H1 (cell line): Measurements from ENCODE around the gene ARMC7. TPM values are rescaled to one million over a fixed set of nuclear protein-coding genes. Genes with fewer than 3 reads are reported as not detected.

Experiments used
- CTCF ChIA-PET: fragments of 300-600 bp; sonication (Branson Sonifier 250); formaldehyde crosslinking; loops from one replicate; lab custom pipeline; 2021; ENCODE audit not compliant: partially characterized antibody; lab: Charles Lee
- POLR2A ChIA-PET: fragments of 300-600 bp; sonication (Branson Sonifier 250); formaldehyde crosslinking; loops from one replicate; lab custom pipeline; 2021; ENCODE audit warnings: inconsistent platforms; ENCODE audit not compliant: partially characterized antibody; lab: Charles Lee
- DNase-seq, 2 experiments: peaks; one replicate each; pipeline versions ENCODE4 v3.0.0 to v3.0.0-alpha.2; 2010 to 2022; ENCODE audit warnings: low spot score in 2 of 2, low read depth in 1 of 2, mixed read lengths in 1 of 2
- FAIRE-seq: peaks from 2 replicates; lab custom pipeline; 2011; peaks lifted over from hg19 to GRCh38; lab: Jason Lieb, UNC
- H2AFZ ChIP-seq: 2 replicates; pipeline ENCODE4 v1.8.1; 2012; ENCODE audit warnings: low read length, inconsistent platforms
- H2AK5ac ChIP-seq: 2 replicates; pipeline ENCODE4 v1.6.1; 2013; ENCODE audit warnings: low read depth, low read length
- H2BK120ac ChIP-seq: replicated peaks from 2 replicates; pipeline ENCODE3; 2013; ENCODE audit warnings: low read depth, low read length, inconsistent platforms
- H2BK12ac ChIP-seq: 2 replicates; pipeline ENCODE4 v1.6.1; 2013; ENCODE audit warnings: low read depth, low read length
- H2BK15ac ChIP-seq: 2 replicates; pipeline ENCODE4 v1.6.1; 2013; ENCODE audit warnings: low read length
- H2BK20ac ChIP-seq: 2 replicates; pipeline ENCODE4 v1.6.1; 2013; ENCODE audit warnings: low read length
- H2BK5ac ChIP-seq: 2 replicates; pipeline ENCODE4 v1.6.1; 2013; ENCODE audit warnings: low read depth, low read length
- H3K14ac ChIP-seq: 2 replicates; pipeline ENCODE4 v1.6.1; 2013; ENCODE audit warnings: inconsistent platforms; ENCODE audit not compliant: insufficient read length
- H3K18ac ChIP-seq: 2 replicates; pipeline ENCODE4 v1.6.1; 2013; ENCODE audit warnings: low read length; ENCODE audit errors: extremely low read depth
- H3K23ac ChIP-seq: 2 replicates; pipeline ENCODE4 v1.6.1; 2013; ENCODE audit warnings: inconsistent platforms; ENCODE audit not compliant: insufficient read length
- H3K23me2 ChIP-seq: 2 replicates; pipeline ENCODE4 v1.6.1; 2013; ENCODE audit warnings: low read depth, low read length
- H3K27ac ChIP-seq: 2 replicates; pipeline ENCODE4 v1.6.1; 2011; ENCODE audit warnings: low read depth, low read length, inconsistent platforms
- H3K27me3 ChIP-seq, 4 experiments: replicated peaks in 1 of 4; 1 replicate in 1 of 4; 2 replicates in 3 of 4; pipeline versions ENCODE4 v1.6.1 to v1.8.1; 2011 to 2013; ENCODE audit warnings: low read length in 3 of 4, mild to moderate bottlenecking in 3 of 4, inconsistent platforms in 2 of 4, mixed read lengths in 2 of 4, moderate library complexity in 1 of 4; ENCODE audit not compliant: control insufficient read depth in 3 of 4, insufficient read depth in 3 of 4; ENCODE audit errors: extremely low read depth in 1 of 4
- H3K36me3 ChIP-seq, 4 experiments: 2 replicates each; pipeline versions ENCODE4 v1.6.1 to v1.8.1; 2011 to 2013; ENCODE audit warnings: mild to moderate bottlenecking in 4 of 4, low read length in 3 of 4, moderate library complexity in 2 of 4, control low read depth in 1 of 4, inconsistent platforms in 1 of 4; ENCODE audit not compliant: insufficient read depth in 4 of 4, control insufficient read depth in 2 of 4
- H3K4ac ChIP-seq: replicated peaks from 2 replicates; pipeline ENCODE3; 2013; ENCODE audit warnings: low read length, low read depth, mixed read lengths, inconsistent platforms; ENCODE audit not compliant: insufficient read length
- H3K4me1 ChIP-seq, 4 experiments: replicated peaks in 1 of 4; 1 replicate in 1 of 4; 2 replicates in 3 of 4; pipeline versions ENCODE4 v1.6.1 to v1.8.1; 2011 to 2013; ENCODE audit warnings: low read length in 3 of 4, inconsistent platforms in 2 of 4, mixed read lengths in 1 of 4; ENCODE audit not compliant: insufficient read depth in 4 of 4, control insufficient read depth in 3 of 4
- H3K4me2 ChIP-seq, 2 experiments: 2 replicates each; pipeline versions ENCODE4 v1.6.1 to v1.8.1; 2011 to 2013; ENCODE audit warnings: low read depth in 2 of 2, low read length in 2 of 2, control low read depth in 1 of 2, inconsistent platforms in 1 of 2, mild to moderate bottlenecking in 1 of 2; ENCODE audit not compliant: insufficient read depth in 1 of 2
- H3K4me3 ChIP-seq, 4 experiments: fragments of 200-600, 300-600 bp in 1 of 4; sonication (generic), shearing (Covaris generic), sonication (Bioruptor Twin) in 1 of 4; 2 replicates each; pipeline versions ENCODE4 v1.5.1 to v1.8.1; 2011 to 2016; ENCODE audit warnings: low read length in 4 of 4, low read depth in 3 of 4, control low read depth in 2 of 4, inconsistent platforms in 2 of 4, mild to moderate bottlenecking in 2 of 4, mixed read lengths in 1 of 4, moderate library complexity in 1 of 4; ENCODE audit not compliant: insufficient read depth in 2 of 4; ENCODE audit errors: extremely low read depth in 1 of 4
- H3K56ac ChIP-seq: replicated peaks from 2 replicates; pipeline ENCODE3; 2013; ENCODE audit warnings: low read depth, mild to moderate bottlenecking, mixed read lengths, low read length, inconsistent platforms; ENCODE audit not compliant: insufficient read length
- H3K79me1 ChIP-seq: 2 replicates; pipeline ENCODE4 v1.6.1; 2013; ENCODE audit warnings: low read depth, low read length, control low read depth
- H3K79me2 ChIP-seq, 2 experiments: 2 replicates each; pipeline versions ENCODE4 v1.6.1 to v1.8.1; 2012 to 2013; ENCODE audit warnings: low read length in 2 of 2, mild to moderate bottlenecking in 2 of 2, inconsistent platforms in 1 of 2; ENCODE audit not compliant: insufficient read depth in 2 of 2, control insufficient read depth in 1 of 2
- H3K9ac ChIP-seq, 4 experiments: replicated peaks in 1 of 4; 1 replicate in 1 of 4; 2 replicates in 3 of 4; pipeline versions ENCODE4 v1.6.1 to v1.8.1; 2011 to 2013; ENCODE audit warnings: low read depth in 3 of 4, low read length in 3 of 4, control low read depth in 2 of 4, mild to moderate bottlenecking in 2 of 4, moderate library complexity in 2 of 4, inconsistent platforms in 1 of 4; ENCODE audit errors: extremely low read depth in 1 of 4
- H3K9me3 ChIP-seq, 2 experiments: 2 replicates each; pipeline versions ENCODE4 v1.6.1 to v1.8.1; 2012 to 2013; ENCODE audit warnings: mild to moderate bottlenecking in 2 of 2, moderate library complexity in 2 of 2, control low read depth in 1 of 2, inconsistent platforms in 1 of 2, low read depth in 1 of 2, low read length in 1 of 2, mixed read lengths in 1 of 2; ENCODE audit not compliant: insufficient read depth in 2 of 2
- H4K20me1 ChIP-seq, 2 experiments: replicated peaks in 1 of 2; 2 replicates each; pipeline versions ENCODE3 to v1.8.1; 2011 to 2013; ENCODE audit warnings: inconsistent platforms in 2 of 2, low read length in 2 of 2, mild to moderate bottlenecking in 1 of 2; ENCODE audit not compliant: insufficient read depth in 2 of 2, control insufficient read depth in 1 of 2
- H4K5ac ChIP-seq: 2 replicates; pipeline ENCODE4 v1.6.1; 2013; ENCODE audit warnings: low read length, low read depth, mixed read lengths, inconsistent platforms; ENCODE audit not compliant: insufficient read length
- H4K8ac ChIP-seq: 2 replicates; pipeline ENCODE4 v1.8.0; 2013; ENCODE audit warnings: mild to moderate bottlenecking, moderate library complexity, low read length, inconsistent platforms; ENCODE audit not compliant: insufficient read depth; ENCODE audit errors: extremely low read depth
- H4K91ac ChIP-seq: replicated peaks from 2 replicates; pipeline ENCODE3; 2013; ENCODE audit warnings: low read length, mixed read lengths, inconsistent platforms; ENCODE audit not compliant: insufficient read length
- POLR2AphosphoS5 ChIP-seq: IDR thresholded peaks from 2 replicates; pipeline ENCODE4 v1.6.1; 2011; ENCODE audit warnings: low read depth, low read length
- SIN3A ChIP-seq, 2 experiments: IDR thresholded peaks in 1 of 2; conservative IDR thresholded peaks in 1 of 2; 2 replicates each; pipeline ENCODE4 v1.6.1; 2011 to 2012; ENCODE audit warnings: low read length in 2 of 2, improper control_type of control experiment in 1 of 2, low read depth in 1 of 2, mild to moderate bottlenecking in 1 of 2
- WGBS, 2 experiments: shearing (Covaris generic) in 1 of 2; methylation state at CpG; one replicate each; pipeline versions ENCODE4 v1.1.6 to v1.1.7; 2013 to 2015; ENCODE audit warnings: low lambda C conversion rate in 2 of 2, mixed read lengths in 2 of 2, inconsistent platforms in 1 of 2, low coverage in 1 of 2, missing lambda C conversion rate in 1 of 2; ENCODE audit not compliant: insufficient replicate concordance in 2 of 2, insufficient coverage in 1 of 2, insufficient read length in 1 of 2; ENCODE audit errors: extremely low coverage in 1 of 2, missing lambda C conversion rate in 1 of 2; 5-methylcytosine and 5-hydroxymethylcytosine counted together
- polyA plus RNA-seq, 7 experiments: library from polyadenylated mRNA; depleted of rRNA in 3 of 7; stranded (reverse) in 5 of 7; unstranded in 2 of 7; fragments of >200 nt in 5 of 7; fragments of 200-250 nt in 2 of 7; gene quantifications; 1 replicate in 5 of 7; 2 replicates in 1 of 7; 4 replicates in 1 of 7; pipeline versions ENCODE4 v1.2.1 to v1.2.3, GENCODE V29; 2011 to 2013; ENCODE audit warnings: missing spikeins in 2 of 7, mixed read lengths in 2 of 7
- total RNA-seq: library from RNA; stranded (reverse); fragmentation: NEBNext Ultra II Directional; extraction: Animal tissue kit (Norgen Biotek cat#: 25700); gene quantifications from 2 replicates; pipeline ENCODE4 v1.2.1, GENCODE V29; 2021

Gene ARMC7
- total and polyA plus RNA-seq, 2 of the 8 experiments (the other 6 are each of a cell fraction or from before 2014, with no cell fraction given) = 9.8 to 13.6 TPM

- H3K9ac ChIP-seq = no peak overlapping the region
- no peak overlapping the region for H3K18ac ChIP-seq
- DNase-seq (no peak), FAIRE-seq (no peak)
- WGBS, 2 experiments = 97% methylated on average over 9 of the region's 11 CpGs; no CpG with 5 or more reads in 1 of the 2 experiments
- no peak overlapping the region for H3K4me2 ChIP-seq
- peaks cover 12 to 15% of the 10 kb centered on the region in 2 experiments for H4K20me1 ChIP-seq
- H2BK120ac ChIP-seq = no peak overlapping the region
- no peaks in the 10 kb centered on the region; the same call in 1 of the 2 replicates for H3K79me1 ChIP-seq
- no peak overlapping the region for H2BK15ac ChIP-seq
- no peak overlapping the region for H4K91ac ChIP-seq
- H2BK12ac ChIP-seq = no peak overlapping the region
- TF ChIP-seq POLR2AphosphoS5 (peak; percentile 20; the same call in 1 of the 2 replicates), SIN3A (conservative IDR thresholded peaks at IDR 0.05 in 1 of 2, IDR thresholded peaks at IDR 0.05 in 1 of 2; ENCODE audit: low read depth in 1 of 2, low read length in 2 of 2) (no peak)
- H3K14ac ChIP-seq = no peak overlapping the region
- no peak overlapping the region for H3K56ac ChIP-seq
- H3K4ac ChIP-seq = no peak overlapping the region
- POLR2A ChIA-PET = interaction anchor here (1.0 to 14.7 kb wide), 11 partner anchors 8 to 65 kb away, joined by 3 to 213 read pairs (median 6); partner anchors contain the start of genes ARMC7, JPT1 and SUMO2
- H2AFZ ChIP-seq = no peak overlapping the region
- no peaks in the 10 kb centered on the region for H3K9me3 ChIP-seq
- no peak overlapping the region for H4K5ac ChIP-seq
- no peak overlapping the region for H2BK5ac ChIP-seq
- H2BK20ac ChIP-seq = no peak overlapping the region
- peaks cover 25 to 93% (median 47%) of the 10 kb centered on the region in 4 experiments for H3K36me3 ChIP-seq
- CTCF ChIA-PET = interaction anchor here (0.6 to 2.4 kb wide), 5 partner anchors 8 to 75 kb away, joined by 3 to 7 read pairs (median 3); no protein-coding TSS in a partner anchor
- H3K23ac ChIP-seq = no peak overlapping the region
- no peak overlapping the region for H2AK5ac ChIP-seq
- H4K8ac ChIP-seq = no peak overlapping the region
- peaks cover 10 to 86% of the 10 kb centered on the region in 2 experiments for H3K79me2 ChIP-seq
- H3K27ac ChIP-seq = no peak overlapping the region
- H3K27me3 ChIP-seq = no peaks in the 10 kb centered on the region
- H3K23me2 ChIP-seq = no peaks in the 10 kb centered on the region
- H3K4me1 ChIP-seq = no peaks in the 10 kb centered on the region; a peak in 1 of 7 replicates
- no peak overlapping the region for H3K4me3 ChIP-seq
These were observed 65.2 kb downstream of the ARMC7 start for GRCh38 chr17:75174996-75175395.
